HepG2 (cell line): ENCODE data around the gene PSMC3IP. TPM values are rescaled to one million over a fixed set of nuclear protein-coding genes. Genes with fewer than 3 reads are reported as not detected.

Source experiments
- CEBPB ChIP-seq: IDR thresholded peaks from 2 replicates; pipeline ENCODE4 v1.6.1; 2011; ENCODE audit warnings: low read depth, low read length, improper control_type of control experiment, borderline replicate concordance
- FOXC1 ChIP-seq: sonication (generic); formaldehyde crosslinking; IDR thresholded peaks from 2 replicates; pipeline ENCODE4 v1.8.0; 2022; ENCODE audit warnings: mild to moderate bottlenecking, missing genetic modification reagents, borderline replicate concordance
- GFI1 ChIP-seq: sonication (generic); formaldehyde crosslinking; IDR thresholded peaks from 2 replicates; pipeline ENCODE4 v1.5.0; 2020; ENCODE audit warnings: missing genetic modification reagents, mild to moderate bottlenecking, borderline replicate concordance
- GZF1 ChIP-seq: sonication (generic); formaldehyde crosslinking; IDR thresholded peaks from 2 replicates; pipeline ENCODE4 v1.5.1; 2020; ENCODE audit warnings: mild to moderate bottlenecking, missing genetic modification reagents
- MTF1 ChIP-seq: sonication (generic); formaldehyde crosslinking; IDR thresholded peaks from 2 replicates; pipeline ENCODE4 v1.5.0; 2020; ENCODE audit warnings: missing genetic modification reagents
- SMC3 ChIP-seq: IDR thresholded peaks from 2 replicates; pipeline ENCODE4 v1.6.1; 2011; ENCODE audit warnings: low read length, improper control_type of control experiment
- YY1 ChIP-seq: IDR thresholded peaks from 2 replicates; pipeline ENCODE4 v1.6.1; 2011; ENCODE audit warnings: low read length, low read depth, moderate library complexity, mild to moderate bottlenecking; ENCODE audit not compliant: insufficient read depth, insufficient replicate concordance
- ZNF235 ChIP-seq: sonication (generic); formaldehyde crosslinking; IDR thresholded peaks from 2 replicates; pipeline ENCODE4 v1.8.1; 2023; ENCODE audit warnings: mild to moderate bottlenecking, missing genetic modification reagents, borderline replicate concordance
- ZNF33B ChIP-seq: sonication (generic); formaldehyde crosslinking; IDR thresholded peaks from 2 replicates; pipeline ENCODE4 v1.5.1; 2020; ENCODE audit warnings: mild to moderate bottlenecking, missing genetic modification reagents
- ZNF552 ChIP-seq: sonication (generic); formaldehyde crosslinking; IDR thresholded peaks from 2 replicates; pipeline ENCODE4 v1.9.0; 2022; ENCODE audit warnings: missing genetic modification reagents, mild to moderate bottlenecking, borderline replicate concordance
- ZNF563 ChIP-seq: sonication (generic); formaldehyde crosslinking; IDR thresholded peaks from 2 replicates; pipeline ENCODE4 v1.8.0; 2022; ENCODE audit warnings: mild to moderate bottlenecking, moderate library complexity, missing genetic modification reagents
- ZNF674 ChIP-seq: sonication (generic); formaldehyde crosslinking; IDR thresholded peaks from 2 replicates; pipeline ENCODE4 v1.5.0; 2020; ENCODE audit warnings: low read depth, mild to moderate bottlenecking, missing genetic modification reagents
- polyA plus RNA-seq, 8 experiments: library from polyadenylated mRNA; depleted of rRNA in 3 of 8; stranded (reverse) in 7 of 8; unstranded in 1 of 8; fragments of >200 nt; fragmentation: Illumina TruSeq in 4 of 8; extraction: Trizol in 4 of 8; gene quantifications; 2 replicates each; pipeline versions ENCODE4 v1.2.1 to v1.2.3, GENCODE V29; 2011 to 2016; ENCODE audit warnings: low read depth in 4 of 8, missing spikeins in 1 of 8, mixed read lengths in 1 of 8; ENCODE audit not compliant: insufficient read depth in 1 of 8
- total RNA-seq, 5 experiments: library from RNA; depleted of rRNA; stranded (reverse); fragments of >200 nt; fragmentation: Illumina TruSeq; extraction: Trizol; gene quantifications; 2 replicates each; pipeline ENCODE4 v1.2.3, GENCODE V29; 2016; ENCODE audit warnings: low read depth in 1 of 5
- TF ChIP-seq, protein P1 (sequence below): IDR thresholded peaks from 2 replicates; pipeline ENCODE4 v1.6.1; 2016
- TF ChIP-seq, protein P2 (sequence below): IDR thresholded peaks from 2 replicates; pipeline ENCODE4 v1.6.1; 2016; ENCODE audit warnings: low read depth
- TF ChIP-seq, protein P3 (sequence below): sonication (generic); formaldehyde crosslinking; IDR thresholded peaks from 2 replicates; pipeline ENCODE4 v1.8.0; 2022; ENCODE audit warnings: missing genetic modification reagents, mild to moderate bottlenecking, moderate library complexity, borderline replicate concordance
- TF ChIP-seq, protein P4 (sequence below): IDR thresholded peaks from 2 replicates; pipeline ENCODE4 v1.6.1; 2016; ENCODE audit warnings: low read depth, missing genetic modification reagents, missing compliant biosample characterization

Gene PSMC3IP
- total and polyA plus RNA-seq, 2 of the 13 experiments (the other 11 are each of a cell fraction or from before 2014, with no cell fraction given), result 6.5 to 22.4 TPM

- TF ChIP-seq, protein P1, sequence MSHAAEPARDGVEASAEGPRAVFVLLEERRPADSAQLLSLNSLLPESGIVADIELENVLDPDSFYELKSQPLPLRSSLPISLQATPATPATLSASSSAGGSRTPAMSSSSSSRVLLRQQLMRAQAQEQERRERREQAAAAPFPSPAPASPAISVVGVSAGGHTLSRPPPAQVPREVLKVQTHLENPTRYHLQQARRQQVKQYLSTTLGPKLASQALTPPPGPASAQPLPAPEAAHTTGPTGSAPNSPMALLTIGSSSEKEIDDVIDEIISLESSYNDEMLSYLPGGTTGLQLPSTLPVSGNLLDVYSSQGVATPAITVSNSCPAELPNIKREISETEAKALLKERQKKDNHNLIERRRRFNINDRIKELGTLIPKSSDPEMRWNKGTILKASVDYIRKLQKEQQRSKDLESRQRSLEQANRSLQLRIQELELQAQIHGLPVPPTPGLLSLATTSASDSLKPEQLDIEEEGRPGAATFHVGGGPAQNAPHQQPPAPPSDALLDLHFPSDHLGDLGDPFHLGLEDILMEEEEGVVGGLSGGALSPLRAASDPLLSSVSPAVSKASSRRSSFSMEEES, result peak; percentile 64; the same call in 1 of the 2 replicates
- TF ChIP-seq, protein P2, sequence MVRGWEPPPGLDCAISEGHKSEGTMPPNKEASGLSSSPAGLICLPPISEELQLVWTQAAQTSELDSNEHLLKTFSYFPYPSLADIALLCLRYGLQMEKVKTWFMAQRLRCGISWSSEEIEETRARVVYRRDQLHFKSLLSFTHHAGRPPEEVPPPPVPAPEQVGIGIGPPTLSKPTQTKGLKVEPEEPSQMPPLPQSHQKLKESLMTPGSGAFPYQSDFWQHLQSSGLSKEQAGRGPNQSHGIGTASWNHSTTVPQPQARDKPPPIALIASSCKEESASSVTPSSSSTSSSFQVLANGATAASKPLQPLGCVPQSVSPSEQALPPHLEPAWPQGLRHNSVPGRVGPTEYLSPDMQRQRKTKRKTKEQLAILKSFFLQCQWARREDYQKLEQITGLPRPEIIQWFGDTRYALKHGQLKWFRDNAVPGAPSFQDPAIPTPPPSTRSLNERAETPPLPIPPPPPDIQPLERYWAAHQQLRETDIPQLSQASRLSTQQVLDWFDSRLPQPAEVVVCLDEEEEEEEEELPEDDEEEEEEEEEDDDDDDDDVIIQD, result no peak
- TF ChIP-seq ZNF552 (CRISPR knock-in tag), result no peak
- TF ChIP-seq, protein P3, sequence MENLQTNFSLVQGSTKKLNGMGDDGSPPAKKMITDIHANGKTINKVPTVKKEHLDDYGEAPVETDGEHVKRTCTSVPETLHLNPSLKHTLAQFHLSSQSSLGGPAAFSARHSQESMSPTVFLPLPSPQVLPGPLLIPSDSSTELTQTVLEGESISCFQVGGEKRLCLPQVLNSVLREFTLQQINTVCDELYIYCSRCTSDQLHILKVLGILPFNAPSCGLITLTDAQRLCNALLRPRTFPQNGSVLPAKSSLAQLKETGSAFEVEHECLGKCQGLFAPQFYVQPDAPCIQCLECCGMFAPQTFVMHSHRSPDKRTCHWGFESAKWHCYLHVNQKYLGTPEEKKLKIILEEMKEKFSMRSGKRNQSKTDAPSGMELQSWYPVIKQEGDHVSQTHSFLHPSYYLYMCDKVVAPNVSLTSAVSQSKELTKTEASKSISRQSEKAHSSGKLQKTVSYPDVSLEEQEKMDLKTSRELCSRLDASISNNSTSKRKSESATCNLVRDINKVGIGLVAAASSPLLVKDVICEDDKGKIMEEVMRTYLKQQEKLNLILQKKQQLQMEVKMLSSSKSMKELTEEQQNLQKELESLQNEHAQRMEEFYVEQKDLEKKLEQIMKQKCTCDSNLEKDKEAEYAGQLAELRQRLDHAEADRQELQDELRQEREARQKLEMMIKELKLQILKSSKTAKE (CRISPR knock-in tag), result no peak
- peak; percentile 78 for TF ChIP-seq FOXC1 (CRISPR knock-in tag)
- no peak; the same call in 1 of the 2 replicates for TF ChIP-seq ZNF674 (CRISPR knock-in tag)
- peak; percentile 75 for TF ChIP-seq ZNF563 (CRISPR knock-in tag)
- TF ChIP-seq, protein P4, sequence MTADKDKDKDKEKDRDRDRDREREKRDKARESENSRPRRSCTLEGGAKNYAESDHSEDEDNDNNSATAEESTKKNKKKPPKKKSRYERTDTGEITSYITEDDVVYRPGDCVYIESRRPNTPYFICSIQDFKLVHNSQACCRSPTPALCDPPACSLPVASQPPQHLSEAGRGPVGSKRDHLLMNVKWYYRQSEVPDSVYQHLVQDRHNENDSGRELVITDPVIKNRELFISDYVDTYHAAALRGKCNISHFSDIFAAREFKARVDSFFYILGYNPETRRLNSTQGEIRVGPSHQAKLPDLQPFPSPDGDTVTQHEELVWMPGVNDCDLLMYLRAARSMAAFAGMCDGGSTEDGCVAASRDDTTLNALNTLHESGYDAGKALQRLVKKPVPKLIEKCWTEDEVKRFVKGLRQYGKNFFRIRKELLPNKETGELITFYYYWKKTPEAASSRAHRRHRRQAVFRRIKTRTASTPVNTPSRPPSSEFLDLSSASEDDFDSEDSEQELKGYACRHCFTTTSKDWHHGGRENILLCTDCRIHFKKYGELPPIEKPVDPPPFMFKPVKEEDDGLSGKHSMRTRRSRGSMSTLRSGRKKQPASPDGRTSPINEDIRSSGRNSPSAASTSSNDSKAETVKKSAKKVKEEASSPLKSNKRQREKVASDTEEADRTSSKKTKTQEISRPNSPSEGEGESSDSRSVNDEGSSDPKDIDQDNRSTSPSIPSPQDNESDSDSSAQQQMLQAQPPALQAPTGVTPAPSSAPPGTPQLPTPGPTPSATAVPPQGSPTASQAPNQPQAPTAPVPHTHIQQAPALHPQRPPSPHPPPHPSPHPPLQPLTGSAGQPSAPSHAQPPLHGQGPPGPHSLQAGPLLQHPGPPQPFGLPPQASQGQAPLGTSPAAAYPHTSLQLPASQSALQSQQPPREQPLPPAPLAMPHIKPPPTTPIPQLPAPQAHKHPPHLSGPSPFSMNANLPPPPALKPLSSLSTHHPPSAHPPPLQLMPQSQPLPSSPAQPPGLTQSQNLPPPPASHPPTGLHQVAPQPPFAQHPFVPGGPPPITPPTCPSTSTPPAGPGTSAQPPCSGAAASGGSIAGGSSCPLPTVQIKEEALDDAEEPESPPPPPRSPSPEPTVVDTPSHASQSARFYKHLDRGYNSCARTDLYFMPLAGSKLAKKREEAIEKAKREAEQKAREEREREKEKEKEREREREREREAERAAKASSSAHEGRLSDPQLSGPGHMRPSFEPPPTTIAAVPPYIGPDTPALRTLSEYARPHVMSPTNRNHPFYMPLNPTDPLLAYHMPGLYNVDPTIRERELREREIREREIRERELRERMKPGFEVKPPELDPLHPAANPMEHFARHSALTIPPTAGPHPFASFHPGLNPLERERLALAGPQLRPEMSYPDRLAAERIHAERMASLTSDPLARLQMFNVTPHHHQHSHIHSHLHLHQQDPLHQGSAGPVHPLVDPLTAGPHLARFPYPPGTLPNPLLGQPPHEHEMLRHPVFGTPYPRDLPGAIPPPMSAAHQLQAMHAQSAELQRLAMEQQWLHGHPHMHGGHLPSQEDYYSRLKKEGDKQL (CRISPR knock-in tag), result peak; percentile 58; the same call in 1 of the 2 replicates
- TF ChIP-seq CEBPB, result peak; percentile 7; the same call in 1 of the 2 replicates
- TF ChIP-seq GFI1 (CRISPR knock-in tag), result peak; percentile 65; the same call in 1 of the 2 replicates
- peak; percentile 75; the same call in 1 of the 2 replicates for TF ChIP-seq GZF1 (CRISPR knock-in tag)
- peak; percentile 73 for TF ChIP-seq YY1
- peak; percentile 70 for TF ChIP-seq ZNF33B
- peak; percentile 61; the same call in 1 of the 2 replicates for TF ChIP-seq MTF1 (CRISPR knock-in tag)
- TF ChIP-seq SMC3, result peak; percentile 19
- no peak for TF ChIP-seq ZNF235 (CRISPR knock-in tag)
Observed at GRCh38 chr17:42577532-42578281, at the start of gene PSMC3IP (continued).
